ENCODE data around the gene STARD3.

Gene STARD3

DNA sequence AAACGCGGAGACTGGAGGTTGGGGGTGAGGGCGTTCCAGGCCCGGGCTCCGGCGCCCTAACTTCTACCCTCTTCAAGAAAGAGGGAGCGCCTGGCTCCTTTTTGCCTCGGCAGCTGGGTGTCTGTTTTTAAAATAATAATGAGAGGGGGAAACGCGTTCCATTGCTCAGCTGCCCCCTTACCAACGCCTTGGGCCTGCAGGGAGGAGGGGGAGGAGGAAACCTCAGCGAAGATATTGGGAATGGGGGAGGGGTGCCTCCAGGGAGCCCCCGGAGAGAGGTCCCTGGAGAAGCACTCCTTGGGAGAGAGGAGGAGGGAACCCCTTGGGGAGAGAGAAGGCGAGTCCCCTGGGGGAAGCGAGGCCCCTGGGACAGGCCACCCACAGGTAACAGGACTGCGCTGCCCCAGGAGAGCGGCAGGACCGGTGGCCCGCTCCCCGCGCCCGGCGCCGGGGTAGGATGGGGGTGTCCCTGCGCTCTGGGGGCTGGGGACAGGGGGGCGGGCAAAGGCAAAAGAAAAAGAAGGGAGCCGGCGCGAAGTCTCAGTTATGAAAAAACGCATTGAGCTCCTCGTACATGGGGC is 31.9 kb upstream of the STARD3 start:
- DNase-seq, result no peak

DNA sequence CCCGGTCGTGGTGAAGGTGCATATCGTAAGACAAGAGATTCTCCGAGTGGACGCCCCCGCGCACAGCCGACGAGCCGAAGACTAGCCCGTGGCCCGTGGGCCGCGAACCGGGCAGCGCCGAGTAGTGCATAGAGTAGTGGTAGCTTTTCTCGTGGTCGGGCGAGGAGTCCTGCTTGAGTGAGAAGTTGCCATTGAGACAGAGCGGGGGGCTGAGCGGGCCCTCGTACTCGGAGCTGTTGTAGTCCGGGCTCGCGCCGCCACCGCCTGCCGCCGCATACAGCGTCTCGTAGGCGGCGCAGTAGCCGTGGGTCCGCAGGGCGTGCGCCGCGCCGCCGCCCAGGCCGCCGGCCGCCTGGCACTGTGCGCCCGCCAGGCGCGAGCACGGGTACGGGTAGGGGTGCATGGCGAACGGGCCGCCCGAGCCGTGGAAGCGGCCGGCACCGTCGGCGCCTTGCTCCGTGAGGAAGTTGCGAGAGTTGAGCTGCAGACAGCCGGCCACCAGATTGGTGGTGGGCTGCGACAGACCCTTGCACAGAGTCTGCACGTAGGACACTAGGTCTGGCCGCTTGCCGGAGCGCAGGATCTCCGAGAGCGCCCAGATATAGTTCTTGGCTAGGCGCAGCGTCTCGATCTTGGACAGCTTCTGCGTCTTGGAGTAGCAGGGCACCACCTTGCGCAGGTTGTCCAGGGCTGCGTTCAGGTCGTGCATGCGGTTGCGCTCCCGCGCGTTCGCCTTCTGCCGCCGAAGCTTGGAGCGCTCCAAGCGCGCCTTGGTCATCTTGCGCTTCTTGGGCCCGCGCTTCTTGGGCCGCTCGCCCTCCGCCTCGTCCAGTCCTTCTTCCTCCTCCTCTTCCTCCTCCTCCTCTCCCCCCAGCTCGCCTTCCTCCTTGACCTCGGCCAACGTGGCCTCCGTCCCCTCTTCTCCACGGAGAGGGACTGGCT is 31.2 kb upstream of the STARD3 start:
- peak; percentile 51 for DNase-seq

DNA sequence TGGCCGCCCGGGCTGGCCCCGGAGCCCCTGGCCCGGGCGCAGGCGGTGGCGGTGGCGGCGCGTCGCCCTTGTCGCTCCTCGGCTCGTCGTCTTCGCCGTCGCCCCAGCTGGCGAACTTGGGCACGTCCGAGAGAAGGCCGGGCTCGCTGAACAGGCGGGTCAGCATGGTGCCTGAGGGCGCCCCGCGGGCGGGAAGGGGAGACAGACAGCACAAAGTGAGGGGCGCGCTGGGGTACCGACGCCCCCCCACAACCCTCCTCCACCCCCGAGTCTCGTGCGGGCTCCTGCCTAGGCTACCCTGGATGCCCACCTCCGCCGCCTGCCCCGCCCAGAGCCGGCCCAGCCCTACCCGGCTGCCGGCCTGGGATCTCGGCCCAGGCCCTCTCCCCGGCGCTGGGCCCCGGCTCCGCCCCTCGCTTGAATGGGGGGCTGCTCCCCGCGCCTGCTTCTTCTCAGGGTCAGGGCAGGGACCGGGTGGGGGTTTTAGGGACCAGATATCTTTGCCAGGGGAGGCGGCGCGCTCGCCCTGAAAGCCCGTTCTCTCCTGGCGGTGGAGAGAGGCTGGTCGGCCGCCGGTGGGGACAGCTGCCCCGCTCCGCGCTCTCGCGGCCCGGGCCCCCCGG is 30.4 kb upstream of the STARD3 start:
- DNase-seq, result no peak

DNA sequence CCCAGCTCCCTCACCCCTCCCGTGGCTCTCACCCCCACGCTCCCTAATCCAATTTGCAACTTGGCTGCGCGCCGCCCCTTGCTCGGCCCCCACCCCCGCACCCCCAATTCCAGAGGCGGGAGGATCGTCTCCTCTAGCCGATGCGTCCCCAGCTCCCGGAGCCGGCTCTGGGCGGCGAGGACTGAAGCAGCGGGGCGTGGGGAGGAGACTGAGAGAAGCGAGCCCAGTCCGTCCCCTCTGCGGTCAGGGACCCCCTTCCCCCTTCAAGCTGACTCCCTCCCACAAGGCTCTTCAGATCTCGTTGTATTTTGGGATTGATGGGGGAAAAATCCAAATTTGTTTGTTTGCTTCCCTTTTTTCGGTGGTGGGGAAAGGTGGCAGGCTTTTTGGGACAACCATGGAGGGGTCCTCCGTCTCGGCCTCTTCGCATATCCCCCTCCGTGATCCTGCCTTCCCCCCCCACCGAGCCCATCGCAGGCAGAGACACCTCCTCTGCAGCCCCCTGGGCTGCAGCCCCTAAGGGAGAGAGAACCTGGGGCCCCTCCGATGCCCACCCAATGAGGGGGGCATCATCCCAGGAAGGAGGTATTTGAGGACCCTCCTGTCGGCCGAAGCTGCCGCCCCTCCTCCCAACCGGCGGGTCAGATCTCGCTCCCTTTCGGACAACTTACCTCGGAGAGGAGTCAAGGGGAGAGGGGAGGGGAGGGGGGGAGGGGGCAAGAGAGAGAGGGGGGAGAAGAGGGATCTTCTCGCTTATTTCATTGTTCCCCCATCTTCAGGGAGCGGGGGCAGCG is 29.7 kb upstream of the STARD3 start:
- no peak for DNase-seq

DNA sequence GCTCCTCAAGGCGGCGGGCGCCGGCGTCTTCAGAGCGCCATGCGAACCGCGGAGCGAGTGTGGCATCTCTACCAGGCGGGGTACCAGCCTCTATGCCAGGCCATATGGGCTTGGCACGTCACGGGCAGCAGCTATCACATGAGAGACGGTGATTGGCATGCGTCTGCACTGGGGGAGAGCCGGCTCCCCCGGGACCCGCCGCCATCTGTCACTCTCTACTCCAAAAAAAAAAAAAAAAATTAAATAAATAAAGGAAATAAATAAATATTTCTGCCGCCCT is 29.2 kb upstream of the STARD3 start, which contains the start of gene NEUROD2:
TSS of gene NEUROD2 (minus strand) at position 70 of the 280 bp plus-strand sequence. CDS start 1,321 bp downstream, outside the sequence.
- no peak for DNase-seq

DNA sequence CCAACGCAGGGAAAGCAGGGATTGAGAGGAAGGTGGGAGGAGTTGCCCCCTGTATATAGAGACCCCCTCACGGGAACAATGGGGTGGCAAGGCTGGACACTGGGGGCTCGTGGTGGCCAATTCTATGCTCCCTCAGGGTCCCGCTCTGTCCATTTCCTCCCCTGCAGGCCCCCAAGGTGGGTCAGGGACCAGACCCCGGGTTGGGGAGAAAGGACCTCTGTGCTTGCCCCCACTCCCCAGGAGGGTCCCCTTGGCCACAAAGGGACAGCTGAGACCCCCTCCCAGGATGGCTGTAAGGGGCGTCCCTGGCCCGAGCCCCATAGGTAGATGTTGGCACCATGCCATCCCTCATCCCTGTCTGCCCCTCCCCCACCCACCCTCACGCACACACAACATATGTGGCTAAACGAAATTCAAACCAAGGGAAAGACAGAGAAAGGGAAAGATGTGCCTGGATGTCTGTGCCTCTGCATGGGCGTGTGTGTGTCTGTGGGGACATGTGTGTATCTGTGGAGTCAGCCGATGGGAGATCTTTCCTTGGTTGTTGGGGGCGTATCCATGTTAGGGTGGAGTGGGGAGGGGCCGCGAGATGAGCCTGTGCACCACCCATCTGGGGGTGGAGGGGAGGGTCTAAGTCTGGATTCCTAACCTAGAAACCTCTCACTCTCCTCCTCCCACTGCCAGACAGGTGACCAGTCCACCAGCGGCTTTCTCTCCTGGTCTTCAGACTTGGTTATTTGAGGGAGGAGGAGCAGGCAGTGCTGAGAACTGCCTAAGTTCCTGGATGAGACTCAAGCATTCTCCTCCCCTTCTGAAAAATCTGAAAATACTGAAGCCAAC is 28.6 kb upstream of the STARD3 start:
- DNase-seq, result peak; percentile 1

DNA sequence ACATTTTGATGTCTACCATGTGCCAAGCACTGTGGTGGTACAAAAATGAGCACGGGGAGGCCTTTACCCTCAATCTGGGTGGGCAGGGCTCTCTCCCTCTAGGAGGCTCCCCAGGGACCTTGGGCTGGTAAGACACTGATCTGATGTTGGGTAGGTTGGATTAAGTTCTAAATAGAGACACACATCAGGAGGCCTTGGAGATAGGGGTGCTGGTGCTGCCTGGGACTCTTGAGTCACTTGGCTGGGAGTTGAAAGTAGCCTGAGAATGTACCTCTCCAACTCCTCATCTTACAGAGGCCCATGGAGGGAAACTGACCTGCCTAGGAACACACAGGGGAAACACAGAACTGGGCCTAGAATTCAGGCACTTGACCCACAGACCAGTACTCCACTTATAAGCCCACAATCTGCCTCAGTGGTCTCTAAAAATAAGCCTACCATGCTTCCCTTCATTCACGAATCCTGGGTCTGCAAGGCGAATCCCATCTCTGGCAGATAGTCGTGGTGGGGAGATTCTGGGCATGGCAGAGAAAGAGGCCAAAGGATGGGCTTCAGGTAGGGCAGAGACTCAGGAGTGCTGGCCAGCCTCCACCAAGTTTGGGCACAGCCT is 27.4 kb upstream of the STARD3 start:
- no peak for DNase-seq

DNA sequence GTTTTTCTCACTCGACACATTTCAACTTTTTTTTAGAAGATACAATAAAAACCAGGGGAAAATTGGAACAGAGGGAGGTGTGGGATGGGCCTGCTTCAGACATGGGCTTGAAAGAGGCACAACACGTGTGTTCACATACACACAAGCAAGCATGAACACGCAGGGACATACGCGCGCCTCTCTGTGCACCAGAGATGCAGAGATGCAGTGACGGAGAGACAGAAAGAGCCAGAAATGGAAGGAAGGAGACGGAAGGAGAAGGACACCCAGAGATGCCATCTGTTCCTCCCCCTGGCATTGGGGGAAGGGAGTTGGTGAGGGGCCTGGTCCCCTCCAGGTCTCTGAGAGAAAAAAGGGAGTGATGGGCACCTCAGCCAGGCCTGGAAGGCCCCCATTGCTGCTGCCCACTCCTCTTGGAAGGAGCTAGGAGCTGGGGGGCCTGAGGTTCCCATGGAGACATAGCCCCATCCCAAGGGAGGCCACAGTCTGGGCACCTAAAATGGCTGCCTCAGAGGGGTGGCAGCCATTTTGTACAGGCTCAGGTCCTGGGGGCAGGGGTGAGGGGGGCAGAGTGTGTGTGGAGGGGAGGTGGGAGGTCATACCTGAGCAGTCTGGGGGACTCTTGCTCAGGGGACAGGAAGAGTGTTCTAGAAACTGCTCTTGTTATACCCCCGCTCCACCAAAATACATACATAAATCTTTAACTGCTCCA is 25.4 kb upstream of the STARD3 start:
- DNase-seq, result no peak

DNA sequence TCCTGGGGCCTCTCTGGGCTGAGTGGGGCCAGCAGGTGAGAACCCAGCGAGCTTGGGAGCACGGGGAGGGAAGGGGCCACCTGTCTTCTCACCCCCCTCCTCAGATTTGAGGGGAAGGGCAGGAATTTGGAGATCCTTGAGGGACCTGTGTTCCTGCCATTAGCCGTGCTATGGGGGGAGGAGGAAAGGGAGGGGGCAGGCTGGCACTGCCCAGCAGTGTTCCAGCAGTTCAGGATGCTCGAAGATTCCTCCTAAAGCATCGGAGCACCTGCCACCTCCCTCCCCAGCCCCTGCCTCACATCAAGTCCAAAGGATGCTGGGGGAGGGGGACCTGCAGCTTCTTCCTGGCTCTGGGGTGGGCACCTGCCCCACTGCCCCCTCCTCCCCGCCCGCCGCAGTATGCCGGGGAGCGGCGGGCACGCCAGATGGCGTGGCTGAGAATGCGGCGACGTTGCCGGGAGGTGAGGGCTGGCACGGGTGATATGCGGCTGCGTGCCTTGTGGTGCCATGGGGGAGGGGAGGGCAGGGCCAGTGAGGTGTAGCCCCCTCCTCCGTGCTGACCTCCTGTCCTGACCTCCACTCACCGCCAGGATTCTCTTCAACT is 24.6 kb upstream of the STARD3 start:
- no peak for DNase-seq

DNA sequence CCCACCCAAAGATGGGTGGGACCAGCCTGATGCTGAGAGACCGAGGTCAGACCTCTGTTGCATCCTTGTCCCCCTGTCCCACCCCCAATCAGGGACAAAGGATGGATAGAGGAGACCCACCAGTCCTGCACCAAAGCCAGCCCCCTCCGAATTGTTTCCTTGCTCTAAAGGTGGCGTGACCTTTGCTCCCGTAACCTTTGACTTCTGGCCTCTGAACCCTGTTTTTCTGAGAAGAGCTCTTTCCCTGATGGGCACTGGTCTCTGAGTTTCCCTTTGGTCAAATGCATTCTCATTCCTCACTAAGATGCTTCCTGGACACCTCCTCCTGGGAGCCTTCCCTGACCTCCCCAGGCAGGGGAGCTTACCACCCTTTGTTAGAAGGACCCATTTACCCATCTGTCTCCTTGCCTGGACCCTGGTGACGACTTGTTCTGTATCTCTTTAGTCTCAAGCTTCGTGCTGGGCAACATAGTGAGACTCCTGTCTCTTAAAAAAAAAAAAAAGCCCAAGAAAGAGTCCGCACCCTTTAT is 23.9 kb upstream of the STARD3 start:
- no peak for DNase-seq

DNA sequence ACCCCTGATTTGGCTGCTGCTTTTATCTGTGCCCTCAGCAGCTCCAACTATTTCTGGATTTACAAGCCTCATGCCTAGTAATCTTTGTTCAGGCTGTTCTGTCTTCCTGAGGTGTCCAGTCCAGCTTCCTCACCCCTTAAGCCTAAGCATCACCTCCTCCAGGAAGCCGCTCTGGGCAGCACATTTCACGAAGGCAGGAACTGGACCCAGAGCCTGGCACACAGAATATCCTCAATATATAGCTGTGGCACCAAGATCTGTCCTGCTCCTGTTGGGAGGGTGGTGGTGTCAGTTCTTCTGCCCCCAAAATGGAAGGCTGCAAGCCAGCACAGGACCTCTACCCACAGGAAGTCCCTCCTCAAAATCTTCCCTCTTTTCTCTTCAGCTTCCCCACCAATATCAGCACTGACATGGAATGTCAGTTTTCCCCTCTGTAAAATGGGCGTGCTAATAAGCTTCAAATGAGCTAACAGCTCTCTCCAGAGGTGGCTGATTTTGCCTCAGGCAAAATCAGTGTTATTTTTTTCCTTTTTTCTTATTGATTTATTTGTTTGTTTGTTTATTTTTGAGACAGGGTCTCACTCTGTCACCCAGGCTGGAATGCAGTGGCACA is 22.3 kb upstream of the STARD3 start:
- DNase-seq, result no peak

DNA sequence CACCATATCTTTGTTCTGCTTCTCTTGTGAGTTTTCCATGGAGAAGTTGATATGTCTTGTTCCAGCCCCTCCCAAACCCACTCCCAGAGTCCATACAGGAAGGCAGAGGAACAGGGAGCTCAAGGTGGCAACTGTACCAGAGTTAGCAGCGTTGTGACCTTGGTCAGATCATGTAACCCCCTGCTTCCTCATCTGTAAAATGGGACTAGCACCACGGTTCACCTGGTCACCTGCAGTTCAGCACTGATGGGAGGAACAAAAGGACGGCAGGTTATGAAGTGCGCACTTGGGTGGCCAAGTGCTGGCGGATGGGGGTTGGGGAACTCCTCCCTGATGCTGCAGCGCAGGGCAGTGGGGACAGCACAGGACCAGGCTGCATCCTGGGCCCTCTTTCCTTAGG is 21.5 kb upstream of the STARD3 start:
- no peak for DNase-seq

DNA sequence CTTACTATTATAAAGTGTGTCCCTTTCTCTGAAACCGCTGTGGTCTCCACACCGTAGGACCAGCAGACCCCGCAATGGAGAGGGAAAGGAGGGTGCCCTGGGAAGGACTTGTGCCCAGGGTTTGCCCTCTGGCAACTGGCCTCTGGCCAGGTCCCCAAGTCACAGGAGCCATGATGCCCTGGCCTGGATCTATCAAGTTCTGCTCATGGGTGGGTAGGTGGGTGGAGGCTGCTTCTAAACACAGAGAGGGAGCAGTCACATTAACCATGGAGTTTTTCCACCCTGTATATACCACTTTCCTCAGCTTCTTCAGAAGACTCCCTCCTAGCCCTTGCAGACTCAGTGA is 19.9 kb upstream of the STARD3 start:
- DNase-seq, result no peak

DNA sequence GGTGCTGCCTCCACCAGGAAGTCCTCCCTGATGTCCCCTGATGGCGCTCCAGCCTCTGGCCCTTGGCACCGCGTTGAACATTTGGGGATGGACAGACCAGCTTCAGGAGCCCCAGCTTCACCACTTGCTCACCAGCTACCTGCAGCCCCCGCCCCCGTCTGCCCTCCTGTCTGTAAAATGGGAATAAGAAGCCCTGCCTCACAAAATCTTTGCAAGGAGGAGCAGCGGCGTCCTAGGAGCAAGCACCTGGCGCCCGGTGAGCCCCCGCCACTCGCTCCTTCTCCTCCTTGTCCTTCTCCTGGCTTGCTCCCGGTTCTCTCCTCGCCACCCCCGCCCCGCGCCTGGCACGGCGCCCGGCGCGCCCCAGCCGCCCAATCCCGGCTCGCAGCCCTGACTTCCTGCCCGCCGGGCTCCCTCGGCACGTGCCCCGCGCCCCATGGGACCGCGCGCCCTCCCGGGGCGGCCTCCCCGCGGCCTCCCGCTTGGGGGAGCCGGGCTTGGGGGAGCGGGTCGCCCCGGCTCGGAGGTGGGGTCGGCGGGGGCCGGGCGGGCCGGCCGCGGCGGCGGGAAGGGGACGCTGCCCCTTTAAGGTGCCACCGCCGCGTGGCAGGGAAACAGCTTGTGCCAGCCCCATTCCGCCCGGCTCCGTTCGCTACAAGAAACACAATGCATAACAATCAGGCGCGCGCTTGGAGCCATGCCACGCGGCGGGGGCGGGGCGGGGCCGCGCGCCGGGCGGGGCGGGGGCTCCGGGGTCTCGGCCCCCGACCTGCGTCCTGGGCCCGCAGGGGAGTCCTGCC is 19.3 kb upstream of the STARD3 start:
- DNase-seq, result peak; percentile 67

DNA sequence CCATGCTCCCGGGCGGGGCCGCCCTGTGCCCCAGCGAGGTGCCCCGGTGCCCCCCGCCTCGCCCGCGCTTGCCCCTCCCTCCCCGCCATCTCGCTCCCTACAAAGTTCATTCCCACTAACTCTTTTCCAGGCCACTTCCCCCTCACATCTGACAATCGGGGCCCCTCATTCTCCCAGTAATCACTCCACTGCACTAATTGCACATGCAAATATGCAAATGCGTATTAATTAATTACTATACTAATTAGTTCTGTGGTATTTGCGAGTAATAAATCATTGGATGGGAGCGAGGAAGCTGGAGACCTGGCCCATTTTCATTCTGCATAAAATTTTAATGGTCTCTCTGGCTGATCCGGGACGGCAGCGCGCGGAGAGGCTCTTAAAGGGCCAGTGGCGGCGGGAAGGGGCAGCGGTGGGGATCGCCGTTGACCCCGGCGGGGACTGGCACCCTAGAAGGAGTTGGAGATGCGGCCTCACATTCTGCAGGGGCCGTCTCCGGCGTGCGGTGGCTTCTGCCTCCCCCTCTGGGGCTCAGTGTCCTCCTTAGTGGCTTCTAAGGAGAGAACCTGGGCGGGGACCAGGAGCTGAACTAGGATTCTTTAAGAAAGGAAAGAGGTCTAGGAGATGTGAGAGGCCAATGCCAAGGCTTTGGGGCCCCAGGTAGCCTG is 18.6 kb upstream of the STARD3 start:
- DNase-seq, result no peak

DNA sequence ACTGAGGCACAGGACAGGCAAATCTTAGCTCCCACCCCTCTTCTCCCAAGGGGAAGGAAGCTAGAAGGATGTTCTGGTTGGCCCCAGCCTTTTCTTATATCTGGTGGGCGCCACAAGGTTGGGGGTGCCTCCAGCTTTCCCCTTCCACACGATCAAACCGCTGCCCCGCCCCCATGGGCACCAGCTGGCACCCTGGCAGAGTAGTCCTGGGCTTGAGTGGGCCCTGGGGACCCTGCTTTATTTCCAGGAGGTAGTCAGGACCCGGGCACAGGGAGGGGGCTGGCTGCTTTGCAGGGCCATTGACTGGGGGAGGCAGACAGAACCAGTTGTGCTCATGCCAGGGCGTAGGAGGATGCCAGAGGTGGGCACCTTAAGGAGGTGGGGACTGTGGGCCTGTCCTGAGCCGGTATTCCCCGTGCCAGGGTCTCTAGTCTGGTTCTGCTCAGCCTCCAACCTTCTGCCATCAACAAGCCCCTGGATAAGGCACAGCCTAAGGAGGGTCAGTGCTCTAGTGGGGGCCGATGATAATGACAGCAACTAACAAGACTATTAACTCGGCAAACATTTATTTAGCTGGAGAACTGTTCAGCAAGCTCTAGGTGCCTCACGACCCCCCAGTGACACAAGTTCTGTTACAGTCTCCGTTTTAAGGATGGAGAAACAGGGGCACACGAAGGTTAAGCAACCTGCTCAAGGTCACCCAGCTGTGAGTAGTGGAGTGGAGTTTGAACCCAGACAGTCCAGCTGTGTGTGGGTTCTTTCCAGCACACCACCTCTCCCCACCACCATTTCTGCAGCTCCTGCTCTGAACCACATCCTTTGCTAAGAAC is 17.8 kb upstream of the STARD3 start:
- no peak for DNase-seq

DNA sequence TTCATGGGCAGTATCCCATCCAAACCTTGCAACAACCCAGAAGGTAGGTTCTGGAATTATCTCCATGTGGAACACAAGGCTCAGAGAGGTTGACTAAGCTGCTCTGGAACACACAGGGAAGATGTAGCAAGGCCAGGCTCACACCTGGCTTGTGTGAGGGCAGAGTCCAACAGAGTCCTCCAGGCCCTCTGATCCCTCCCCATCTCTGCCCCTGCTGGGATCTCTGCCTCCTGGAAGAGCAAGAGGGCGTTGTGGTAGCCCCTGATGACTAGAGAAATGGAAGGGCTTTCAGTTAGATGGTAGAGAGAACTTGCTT is 17.2 kb upstream of the STARD3 start:
- DNase-seq, result no peak

All from activated CD4-positive, alpha-beta T cell treated with anti-CD3 and anti-CD28 coated beads for 48 hours (primary cell).